Loucy (cell line): ENCODE data around the gene GPALPP1.

ENCODE experiments used
- H2AFZ ChIP-seq: fragments of 200-600 bp; sonication (generic); 2 replicates; pipeline ENCODE4 v1.6.0; 2016; ENCODE audit warnings: antibody characterized with exemption, mild to moderate bottlenecking, low read length, moderate library complexity
- H3F3A ChIP-seq: fragments of 200-600 bp; 2 replicates; pipeline ENCODE4 v1.6.0; 2016; ENCODE audit warnings: antibody characterized with exemption, low read depth, mild to moderate bottlenecking
- H3K27me3 ChIP-seq: fragments of 200-600 bp; sonication (generic); 2 replicates; pipeline ENCODE4 v1.6.1; 2014; ENCODE audit warnings: low read length, mild to moderate bottlenecking; ENCODE audit not compliant: insufficient read depth, poor library complexity, severe bottlenecking
- H3K36me3 ChIP-seq: fragments of 200-600 bp; sonication (generic); 2 replicates; pipeline ENCODE4 v1.6.1; 2016; ENCODE audit warnings: low read length; ENCODE audit not compliant: insufficient read depth
- H3K4me1 ChIP-seq: fragments of 200-600 bp; sonication (generic); 2 replicates; pipeline ENCODE4 v1.5.1; 2014; ENCODE audit warnings: low read length, mild to moderate bottlenecking; ENCODE audit not compliant: insufficient read depth, poor library complexity, severe bottlenecking
- H3K4me2 ChIP-seq: fragments of 200-600 bp; sonication (generic); 2 replicates; pipeline ENCODE4 v1.6.0; 2014; ENCODE audit warnings: antibody characterized with exemption, low read length, low read depth, mild to moderate bottlenecking; ENCODE audit not compliant: poor library complexity, severe bottlenecking
- H3K4me3 ChIP-seq: fragments of 200-600 bp; sonication (generic); 2 replicates; pipeline ENCODE4 v1.5.1; 2014; ENCODE audit warnings: low read length, mild to moderate bottlenecking, mixed read lengths; ENCODE audit not compliant: poor library complexity, severe bottlenecking
- H3K79me2 ChIP-seq: fragments of 200-600 bp; sonication (generic); 2 replicates; pipeline ENCODE4 v1.6.1; 2014; ENCODE audit warnings: low read length; ENCODE audit not compliant: insufficient read depth
- H3K9ac ChIP-seq: fragments of 200-600 bp; sonication (generic); 2 replicates; pipeline ENCODE4 v1.6.0; 2014; ENCODE audit warnings: mild to moderate bottlenecking, low read depth, low read length, moderate library complexity; ENCODE audit not compliant: poor library complexity, severe bottlenecking
- H3K9me2 ChIP-seq: fragments of 200-600 bp; sonication (generic); replicated peaks from 2 replicates; pipeline ENCODE4 v1.6.1; 2016; ENCODE audit warnings: low read depth, low read length, mixed read lengths
- H3K9me3 ChIP-seq: fragments of 200-600 bp; sonication (generic); 2 replicates; pipeline ENCODE4 v1.6.1; 2014; ENCODE audit warnings: mild to moderate bottlenecking, antibody characterized with exemption, low read length, low read depth; ENCODE audit not compliant: insufficient read depth
- H4K20me1 ChIP-seq: fragments of 200-600 bp; sonication (generic); 2 replicates; pipeline ENCODE4 v1.6.0; 2014; ENCODE audit warnings: antibody characterized with exemption, low read length, mild to moderate bottlenecking; ENCODE audit not compliant: insufficient read depth, poor library complexity, severe bottlenecking
- CTCF ChIP-seq: fragments of 200-600 bp; sonication (generic); conservative IDR thresholded peaks from 2 replicates; pipeline ENCODE4 v1.5.1; 2014; ENCODE audit warnings: mild to moderate bottlenecking, antibody characterized with exemption, low read length
- EZH2phosphoT487 ChIP-seq: fragments of 200-600 bp; IDR thresholded peaks from 2 replicates; pipeline ENCODE4 v1.6.1; 2018; ENCODE audit warnings: antibody characterized with exemption, mild to moderate bottlenecking, moderate library complexity, borderline replicate concordance

Gene GPALPP1

DNA sequence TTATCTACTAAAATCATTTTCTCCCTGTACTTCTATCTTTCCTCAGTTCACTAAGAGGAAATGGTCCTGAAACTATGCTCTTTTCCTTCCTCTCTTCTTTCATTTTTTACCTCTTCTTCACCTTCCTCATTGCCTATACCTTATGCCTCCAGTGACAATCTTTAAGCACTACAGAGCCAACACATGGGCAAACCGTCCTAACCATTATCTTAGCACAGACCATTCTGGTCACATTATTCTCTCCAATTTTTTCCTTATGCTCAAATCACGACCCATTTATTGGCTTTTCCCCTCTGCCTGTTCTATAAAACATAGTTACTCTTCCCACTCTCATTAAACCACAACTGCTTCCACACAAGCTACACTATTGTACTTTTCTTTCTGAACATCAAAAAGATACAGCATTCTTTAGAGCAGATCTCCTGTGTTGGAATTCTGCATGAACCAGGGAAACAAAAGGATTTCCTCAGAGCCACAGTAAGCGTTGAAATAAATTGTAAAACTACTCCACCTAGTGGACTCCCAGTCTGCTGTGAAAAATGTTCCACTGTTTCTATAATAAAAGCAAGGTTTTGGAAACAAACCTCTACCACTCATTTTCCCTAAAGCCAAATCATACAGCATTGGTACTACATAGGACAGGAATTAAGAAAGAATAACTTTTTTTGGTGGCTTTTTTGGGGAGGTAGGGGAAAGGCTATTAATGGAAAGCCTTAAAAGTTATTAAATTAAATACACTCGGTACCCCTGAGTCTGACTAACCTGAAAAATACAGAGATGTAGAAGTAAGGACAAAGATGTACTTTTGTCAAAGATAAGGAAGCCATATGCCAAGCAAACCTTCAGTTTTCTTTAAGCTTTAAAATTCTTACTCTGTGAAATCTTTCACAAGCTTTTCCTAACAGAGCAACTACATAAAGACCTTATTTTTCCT lies 19.5 kb upstream of the GPALPP1 start:
- H4K20me1 ChIP-seq, result no peaks in the 10 kb centered on the region
- no peak overlapping the region for H2AFZ ChIP-seq
- H3K9me2 ChIP-seq, result no peaks in the 10 kb centered on the region
- no peaks in the 10 kb centered on the region for H3K27me3 ChIP-seq
- H3K79me2 ChIP-seq, result 0 out of 2 replicates have a peak, but pooled peaks cover 6% of the 10 kb centered on the region
- H3F3A ChIP-seq, result no peaks in the 10 kb centered on the region
- peaks cover 41% of the 10 kb centered on the region for H3K36me3 ChIP-seq
- peak; percentile 92 for TF ChIP-seq CTCF
- no peak for TF ChIP-seq EZH2phosphoT487
- H3K4me1 ChIP-seq, result no peaks in the 10 kb centered on the region
- H3K4me3 ChIP-seq, result no peak overlapping the region
- no peak overlapping the region for H3K9ac ChIP-seq
- H3K4me2 ChIP-seq, result no peak overlapping the region
- H3K9me3 ChIP-seq, result peaks cover 2% of the 10 kb centered on the region; the same call in 1 of the 2 replicates

DNA sequence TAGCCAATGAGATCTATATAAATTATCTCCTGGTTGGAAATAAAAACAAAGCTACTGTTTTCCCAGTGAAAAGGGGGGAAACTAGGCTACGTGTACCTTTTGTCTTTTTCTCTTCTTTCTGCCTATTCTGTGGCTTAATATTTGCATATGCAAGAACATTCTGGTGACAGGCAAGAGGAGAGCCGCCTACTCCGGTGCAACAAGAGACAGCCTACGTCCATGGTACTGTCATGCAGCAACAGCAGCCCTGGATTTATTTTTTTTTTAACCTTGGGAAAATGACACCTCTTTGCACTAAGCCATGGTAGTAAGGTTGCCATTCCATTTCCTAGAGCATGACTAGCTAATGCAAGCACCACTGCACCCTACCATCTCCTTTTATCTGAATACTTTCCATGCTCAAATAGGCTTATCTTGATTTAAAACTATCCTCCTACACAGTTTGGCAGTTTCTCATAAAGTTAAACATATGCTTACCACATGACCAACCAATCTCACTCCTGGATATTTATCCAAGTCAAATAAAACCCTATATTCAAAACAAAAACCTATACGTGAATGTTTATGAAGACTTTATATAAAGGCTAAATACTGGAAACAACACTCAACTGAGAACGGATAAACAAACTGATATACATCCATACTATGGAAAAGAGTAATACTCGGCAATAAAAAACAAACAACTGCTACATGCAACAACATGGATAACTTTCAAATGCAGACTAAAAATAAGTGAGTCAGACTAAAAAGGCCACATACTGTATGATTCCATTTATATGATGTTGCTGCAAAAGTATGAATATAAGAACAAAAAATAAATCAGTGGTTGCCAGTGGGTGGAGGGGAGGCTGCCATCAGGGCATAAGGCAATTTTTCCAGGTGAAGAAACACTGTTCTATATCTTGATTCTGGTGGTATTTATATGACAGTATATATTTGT lies 17.4 kb upstream of the GPALPP1 start:
- 0 out of 2 replicates have a peak, but pooled peaks cover 6% of the 10 kb centered on the region for H3K79me2 ChIP-seq
- H3K4me2 ChIP-seq, result no peak overlapping the region
- H3K36me3 ChIP-seq, result peaks cover 51% of the 10 kb centered on the region; the same call in 1 of the 2 replicates
- H2AFZ ChIP-seq, result no peak overlapping the region
- no peaks in the 10 kb centered on the region for H3K27me3 ChIP-seq
- H3K4me3 ChIP-seq, result no peak overlapping the region
- no peaks in the 10 kb centered on the region for H3K9me3 ChIP-seq
- no peak overlapping the region for H3K9ac ChIP-seq
- TF ChIP-seq EZH2phosphoT487 (no peak), CTCF (no peak)
- H3K9me2 ChIP-seq, result no peaks in the 10 kb centered on the region
- no peaks in the 10 kb centered on the region for H4K20me1 ChIP-seq
- no peaks in the 10 kb centered on the region for H3K4me1 ChIP-seq
- H3F3A ChIP-seq, result no peaks in the 10 kb centered on the region

DNA sequence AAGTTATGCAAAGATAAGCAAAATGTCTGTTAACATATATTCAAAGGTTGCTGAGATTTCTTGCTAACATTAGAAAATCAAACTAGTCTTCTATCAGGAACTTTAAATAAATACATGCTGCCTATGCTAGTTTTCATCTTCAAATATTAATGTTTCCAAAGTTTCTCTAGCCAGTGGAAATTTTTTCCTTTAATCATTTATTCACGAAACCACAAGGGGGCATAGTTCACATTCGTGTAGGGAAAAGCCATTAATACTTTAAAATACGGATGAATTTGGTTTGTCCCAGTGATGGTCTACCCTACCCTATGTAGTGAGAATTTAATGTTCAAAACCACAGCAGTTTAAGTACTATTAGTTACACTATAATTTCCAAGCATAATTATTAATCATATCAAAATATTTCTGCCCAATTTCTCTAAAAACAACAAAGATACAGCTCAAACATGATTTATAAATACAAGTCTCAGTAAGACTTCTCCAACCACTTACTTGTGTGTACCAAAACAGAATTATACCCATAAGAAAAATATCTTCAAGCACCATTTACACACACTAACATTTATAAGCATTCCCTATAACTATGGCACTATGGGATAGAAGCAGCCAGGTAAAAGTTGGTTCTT lies 16.3 kb upstream of the GPALPP1 start:
- Histone ChIP-seq H3K79me2 (0 out of 2 replicates have a peak, but pooled peaks cover 6% of the 10 kb centered on the region), H3F3A (no peaks in the 10 kb centered on the region), H3K4me3 (no peak overlapping the region), H3K4me1 (no peaks in the 10 kb centered on the region), H2AFZ (no peak overlapping the region), H3K9me2 (no peaks in the 10 kb centered on the region), H3K4me2 (no peak overlapping the region), H3K9me3 (no peaks in the 10 kb centered on the region), H3K36me3 (peaks cover 55% of the 10 kb centered on the region; the same call in 1 of the 2 replicates), H3K9ac (no peak overlapping the region), H3K27me3 (no peaks in the 10 kb centered on the region), H4K20me1 (no peaks in the 10 kb centered on the region)
- TF ChIP-seq EZH2phosphoT487 (no peak), CTCF (peak; percentile 66)
